ENCODE data around the gene SFI1.

The SFI1 gene

DNA sequence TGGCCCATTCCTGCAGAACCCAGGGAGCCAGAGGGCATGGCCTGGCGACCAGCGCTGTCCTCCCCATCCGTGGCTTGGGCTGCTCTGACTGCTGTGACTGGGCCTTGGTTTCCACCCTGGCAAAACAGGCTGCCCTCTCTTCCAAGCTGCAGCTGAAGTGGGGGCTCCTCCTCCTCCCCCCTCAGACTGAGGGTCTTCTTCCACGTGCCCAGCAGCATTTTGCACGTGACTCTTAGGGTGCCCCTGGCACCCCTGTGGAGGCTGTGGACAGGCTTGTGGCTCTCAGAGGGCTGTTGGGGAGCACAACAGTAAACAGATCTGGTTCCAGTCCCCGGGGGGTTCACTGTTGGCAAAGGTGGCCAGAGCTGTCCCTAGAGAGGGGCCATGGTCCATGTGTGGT, 114.3 kb downstream of the SFI1 start:
- DNase-seq (ENCODE audit: extremely low read depth, low read depth) = no peak
- TF ChIP-seq, protein P1, sequence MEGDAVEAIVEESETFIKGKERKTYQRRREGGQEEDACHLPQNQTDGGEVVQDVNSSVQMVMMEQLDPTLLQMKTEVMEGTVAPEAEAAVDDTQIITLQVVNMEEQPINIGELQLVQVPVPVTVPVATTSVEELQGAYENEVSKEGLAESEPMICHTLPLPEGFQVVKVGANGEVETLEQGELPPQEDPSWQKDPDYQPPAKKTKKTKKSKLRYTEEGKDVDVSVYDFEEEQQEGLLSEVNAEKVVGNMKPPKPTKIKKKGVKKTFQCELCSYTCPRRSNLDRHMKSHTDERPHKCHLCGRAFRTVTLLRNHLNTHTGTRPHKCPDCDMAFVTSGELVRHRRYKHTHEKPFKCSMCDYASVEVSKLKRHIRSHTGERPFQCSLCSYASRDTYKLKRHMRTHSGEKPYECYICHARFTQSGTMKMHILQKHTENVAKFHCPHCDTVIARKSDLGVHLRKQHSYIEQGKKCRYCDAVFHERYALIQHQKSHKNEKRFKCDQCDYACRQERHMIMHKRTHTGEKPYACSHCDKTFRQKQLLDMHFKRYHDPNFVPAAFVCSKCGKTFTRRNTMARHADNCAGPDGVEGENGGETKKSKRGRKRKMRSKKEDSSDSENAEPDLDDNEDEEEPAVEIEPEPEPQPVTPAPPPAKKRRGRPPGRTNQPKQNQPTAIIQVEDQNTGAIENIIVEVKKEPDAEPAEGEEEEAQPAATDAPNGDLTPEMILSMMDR (IDR thresholded peaks at IDR 0.05; ENCODE audit: low read depth, low read length) = no peak

GRCh38 chr22:31611061-31611760, 114.9 kb downstream of the SFI1 start:
- DNase-seq (ENCODE audit: extremely low read depth, low read depth) = no peak
- TF ChIP-seq, protein P1 (IDR thresholded peaks at IDR 0.05; ENCODE audit: low read depth, low read length) = no peak

DNA sequence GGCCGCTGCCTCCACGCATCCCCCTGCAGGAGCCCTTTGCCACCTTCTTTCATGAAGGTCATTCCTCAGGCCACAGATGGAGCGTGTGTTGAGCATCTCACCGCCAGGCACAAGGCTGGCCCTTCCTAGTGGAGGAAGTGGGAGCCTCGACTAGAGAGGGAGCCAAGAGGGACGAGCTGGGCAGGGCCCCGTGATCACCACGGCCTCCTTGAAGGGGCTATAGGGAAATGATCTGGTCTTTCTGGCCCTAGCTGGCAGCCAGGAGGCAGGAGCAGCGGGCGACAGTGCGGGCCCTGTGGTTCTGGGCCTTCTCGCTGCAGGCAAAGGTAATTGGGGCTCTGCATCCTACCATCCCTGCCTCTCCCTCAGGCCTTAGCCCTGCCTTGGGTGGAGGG, 116.6 kb downstream of the SFI1 start:
- no peak for DNase-seq (ENCODE audit: extremely low read depth, low read depth)
- TF ChIP-seq, protein P1 (IDR thresholded peaks at IDR 0.05; ENCODE audit: low read depth, low read length) = no peak

DNA sequence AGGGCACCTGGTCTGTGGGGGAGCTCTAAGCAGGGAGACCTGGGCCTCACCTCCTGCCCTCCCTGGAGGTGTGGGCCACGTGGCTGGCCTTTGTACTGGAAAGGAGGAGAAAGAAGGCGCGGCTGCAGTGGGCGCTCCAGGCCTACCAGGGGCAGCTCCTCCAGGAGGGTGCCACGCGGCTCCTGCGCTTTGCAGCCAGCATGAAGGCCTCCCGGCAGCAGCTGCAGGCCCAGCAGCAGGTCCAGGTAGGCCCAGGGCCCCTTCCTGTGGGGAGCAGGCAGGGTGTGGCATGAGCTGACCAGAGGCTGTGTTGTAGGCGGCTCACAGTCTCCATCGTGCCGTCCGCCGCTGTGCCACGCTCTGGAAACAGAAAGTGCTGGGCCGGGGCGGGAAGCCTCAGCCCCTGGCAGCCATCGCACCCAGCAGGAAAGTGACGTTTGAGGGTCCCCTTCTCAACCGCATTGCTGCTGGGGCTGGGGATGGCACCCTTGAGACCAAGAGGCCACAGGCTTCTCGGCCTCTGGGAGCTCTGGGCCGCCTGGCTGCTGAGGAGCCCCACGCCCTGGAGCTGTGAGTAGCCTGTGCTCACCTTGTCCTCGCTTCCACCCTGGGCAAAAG, 117.1 kb downstream of the SFI1 start:
- DNase-seq (ENCODE audit: extremely low read depth, low read depth) = no peak
- TF ChIP-seq, protein P1 (IDR thresholded peaks at IDR 0.05; ENCODE audit: low read depth, low read length) = no peak

DNA sequence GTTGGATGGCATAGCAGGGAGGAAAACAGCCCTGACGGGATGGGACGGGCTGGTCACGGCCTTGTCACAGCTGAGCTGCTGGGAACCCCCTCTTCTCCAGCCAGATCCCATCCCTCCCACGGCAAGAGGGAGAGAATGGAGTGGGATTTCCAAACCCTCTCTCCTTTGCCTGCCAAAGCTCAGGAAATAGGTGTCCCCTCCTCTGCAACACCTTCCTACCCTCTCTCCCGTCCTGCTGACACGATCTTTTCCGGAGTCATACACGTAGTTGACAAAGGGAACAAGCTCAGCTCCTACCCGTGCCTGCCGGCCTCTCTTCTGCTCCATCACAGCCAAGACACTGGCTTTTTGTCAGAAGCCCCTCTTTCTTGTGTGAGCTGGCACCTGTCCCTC, 117.6 kb downstream of the SFI1 start:
- DNase-seq (ENCODE audit: extremely low read depth, low read depth) = no peak
- TF ChIP-seq, protein P1 (IDR thresholded peaks at IDR 0.05; ENCODE audit: low read depth, low read length) = no peak

GRCh38 chr22:31614781-31615490, 118.6 kb downstream of the SFI1 start:
- TF ChIP-seq, protein P1 (IDR thresholded peaks at IDR 0.05; ENCODE audit: low read depth, low read length) = no peak
- no peak for DNase-seq (ENCODE audit: extremely low read depth, low read depth)

GRCh38 chr22:31615491-31615860, 119.1 kb downstream of the SFI1 start:
- DNase-seq (ENCODE audit: extremely low read depth, low read depth) = no peak
- TF ChIP-seq, protein P1 (IDR thresholded peaks at IDR 0.05; ENCODE audit: low read depth, low read length) = no peak
